GM12891 (cell line): Measurements from ENCODE around the gene TECTB.

ENCODE experiments used
- POLR2AphosphoS5 ChIP-seq: IDR thresholded peaks from 2 replicates; pipeline ENCODE4 v1.6.1; 2011; ENCODE audit warnings: low read depth, low read length, control low read depth
- POU2F2 ChIP-seq: IDR thresholded peaks from 2 replicates; pipeline ENCODE4 v1.6.1; 2011; ENCODE audit warnings: low read depth, mild to moderate bottlenecking, control low read depth, low read length, moderate library complexity
- TAF1 ChIP-seq: IDR thresholded peaks from 2 replicates; pipeline ENCODE4 v1.6.1; 2011; ENCODE audit warnings: low read depth, low read length, control low read depth

- TF ChIP-seq POU2F2 (no peak), TAF1 (no peak), POLR2AphosphoS5 (no peak)
Measured at GRCh38 chr10:112239347-112239746, 43.9 kb upstream of the TECTB start.
